SK-N-SH (cell line): Measurements from ENCODE around the gene MVB12B. TPM values are rescaled to one million over a fixed set of nuclear protein-coding genes. Genes with fewer than 3 reads are reported as not detected.

Experiments
- CTCF ChIA-PET: fragments of 300-600, 350-600 bp; formaldehyde crosslinking; extraction: SDS; loops from one replicate; lab custom pipeline; 2021; lab: Yijun Ruan, JAX
- POLR2A ChIA-PET: fragments of 350-600 bp; sonication (Branson Sonifier 250); formaldehyde crosslinking; extraction: SDS; loops from one replicate; lab custom pipeline; 2020; ENCODE audit warnings: antibody characterized with exemption, inconsistent platforms; lab: Yijun Ruan, JAX
- DNase-seq: peaks from one replicate; pipeline ENCODE4 v3.0.0; 2012
- H2AFZ ChIP-seq: fragments of 200-600 bp; sonication (generic); 2 replicates; pipeline ENCODE4 v1.8.1; 2016; ENCODE audit warnings: antibody characterized with exemption, mild to moderate bottlenecking, low read depth
- H3F3A ChIP-seq: fragments of 200-600 bp; sonication (generic); replicated peaks from 2 replicates; pipeline ENCODE3; 2016; ENCODE audit warnings: antibody characterized with exemption, mild to moderate bottlenecking; ENCODE audit not compliant: insufficient read depth
- H3K27ac ChIP-seq, 2 experiments: fragments of 200-500 bp in 1 of 2; fragments of 200-600 bp in 1 of 2; sonication (Bioruptor generic) in 1 of 2; sonication (generic), shearing (Covaris generic) in 1 of 2; 2 replicates each; pipeline versions ENCODE4 v1.5.1 to v1.6.1; 2014 to 2016; ENCODE audit warnings: low read depth in 2 of 2, inconsistent platforms in 1 of 2, low read length in 1 of 2, mild to moderate bottlenecking in 1 of 2, mixed read lengths in 1 of 2
- H3K27me3 ChIP-seq: fragments of 200-600 bp; sonication (generic), shearing (Covaris generic); 2 replicates; pipeline ENCODE4 v1.6.1; 2016; ENCODE audit warnings: mixed run types; ENCODE audit not compliant: insufficient read depth
- H3K36me3 ChIP-seq, 2 experiments: fragments of 200-500 bp in 1 of 2; fragments of 200-600 bp in 1 of 2; sonication (Bioruptor generic) in 1 of 2; sonication (generic) in 1 of 2; replicated peaks in 1 of 2; 2 replicates each; pipeline versions ENCODE3 to v1.5.1; 2014 to 2016; ENCODE audit warnings: low read length in 1 of 2, mild to moderate bottlenecking in 1 of 2; ENCODE audit not compliant: insufficient read depth in 2 of 2, control insufficient read depth in 1 of 2
- H3K4me1 ChIP-seq, 2 experiments: fragments of 200-500 bp in 1 of 2; fragments of 200-600 bp in 1 of 2; sonication (Bioruptor generic) in 1 of 2; sonication (generic), shearing (Covaris generic) in 1 of 2; 2 replicates each; pipeline versions ENCODE4 v1.5.1 to v1.6.1; 2014 to 2016; ENCODE audit warnings: low read depth in 1 of 2, low read length in 1 of 2, mixed run types in 1 of 2; ENCODE audit not compliant: insufficient read depth in 2 of 2, control insufficient read depth in 1 of 2
- H3K4me2 ChIP-seq: fragments of 200-600 bp; sonication (generic), shearing (Covaris generic); 2 replicates; pipeline ENCODE4 v1.6.1; 2017; ENCODE audit warnings: mixed run types
- H3K4me3 ChIP-seq, 2 experiments: fragments of 200-500 bp in 1 of 2; fragments of 200-600 bp in 1 of 2; sonication (Bioruptor generic) in 1 of 2; sonication (generic), shearing (Covaris generic) in 1 of 2; 2 replicates each; pipeline versions ENCODE4 v1.5.1 to v1.8.1; 2014 to 2016; ENCODE audit warnings: low read depth in 2 of 2, inconsistent platforms in 1 of 2, low read length in 1 of 2, mild to moderate bottlenecking in 1 of 2, mixed read lengths in 1 of 2, moderate library complexity in 1 of 2
- H3K79me2 ChIP-seq: fragments of 200-600 bp; sonication (generic); 2 replicates; pipeline ENCODE4 v1.8.1; 2017; ENCODE audit warnings: mild to moderate bottlenecking; ENCODE audit not compliant: insufficient read depth
- H3K9ac ChIP-seq: fragments of 200-600 bp; sonication (generic); 2 replicates; pipeline ENCODE4 v1.6.1; 2017; ENCODE audit warnings: mixed run types
- H3K9me2 ChIP-seq: fragments of 200-600 bp; sonication (generic); 2 replicates; pipeline ENCODE4 v1.6.1; 2017; ENCODE audit warnings: mixed run types
- H3K9me3 ChIP-seq: fragments of 200-600 bp; sonication (generic); 2 replicates; pipeline ENCODE4 v1.6.1; 2017; ENCODE audit warnings: mixed run types, mild to moderate bottlenecking, moderate library complexity
- H4K20me1 ChIP-seq: fragments of 200-600 bp; sonication (generic); 2 replicates; pipeline ENCODE4 v1.6.1; 2017; ENCODE audit warnings: mild to moderate bottlenecking, mixed run types; ENCODE audit not compliant: insufficient read depth
- CHD2 ChIP-seq: fragments of 150-350 bp; IDR thresholded peaks from 2 replicates; pipeline ENCODE4 v1.6.1; 2018; ENCODE audit warnings: low read length; ENCODE audit not compliant: partially characterized antibody
- EP300 ChIP-seq, 2 experiments: IDR thresholded peaks; 2 replicates each; pipeline versions ENCODE4 v1.4.0 to v1.6.1; 2012; ENCODE audit warnings: borderline replicate concordance in 1 of 2, low read depth in 1 of 2, low read length in 1 of 2
- EZH2phosphoT487 ChIP-seq: fragments of 200-600 bp; sonication (generic); IDR thresholded peaks from 2 replicates; pipeline ENCODE4 v1.6.1; 2017; ENCODE audit warnings: low read depth, mixed run types, mild to moderate bottlenecking, antibody characterized with exemption, moderate library complexity, borderline replicate concordance
- FOXM1 ChIP-seq: IDR thresholded peaks from 2 replicates; pipeline ENCODE4 v1.4.0; 2012; ENCODE audit warnings: low read depth, mild to moderate bottlenecking
- GABPA ChIP-seq: IDR thresholded peaks from 2 replicates; pipeline ENCODE4 v1.4.0; 2012; ENCODE audit warnings: low read depth, mild to moderate bottlenecking
- NFIC ChIP-seq: IDR thresholded peaks from 2 replicates; pipeline ENCODE4 v1.4.0; 2012; ENCODE audit warnings: borderline replicate concordance
- NRF1 ChIP-seq: IDR thresholded peaks from 2 replicates; pipeline ENCODE4 v1.6.1; 2012; ENCODE audit warnings: low read depth, mild to moderate bottlenecking, low read length
- POLR2AphosphoS5 ChIP-seq: IDR thresholded peaks from 2 replicates; pipeline ENCODE4 v1.6.1; 2012; ENCODE audit warnings: low read depth, low read length
- RFX5 ChIP-seq: IDR thresholded peaks from 2 replicates; pipeline ENCODE4 v1.6.1; 2012; ENCODE audit warnings: mild to moderate bottlenecking, improper control_type of control experiment, low read length
- RXRA ChIP-seq: IDR thresholded peaks from 2 replicates; pipeline ENCODE4 v1.4.0; 2012; ENCODE audit warnings: low read depth, mild to moderate bottlenecking, borderline replicate concordance
- SIN3A ChIP-seq: IDR thresholded peaks from 2 replicates; pipeline ENCODE4 v1.6.1; 2012; ENCODE audit warnings: low read depth, mild to moderate bottlenecking, low read length, moderate library complexity, borderline replicate concordance
- TEAD4 ChIP-seq: IDR thresholded peaks from 2 replicates; pipeline ENCODE4 v1.4.0; 2012; ENCODE audit warnings: mild to moderate bottlenecking, borderline replicate concordance; ENCODE audit not compliant: insufficient read depth
- WGBS: methylation state at CpG from one replicate; pipeline ENCODE4 v1.1.6; 2017; ENCODE audit warnings: low lambda C conversion rate; 5-methylcytosine and 5-hydroxymethylcytosine counted together
- polyA plus RNA-seq, 3 experiments: library from polyadenylated mRNA; depleted of rRNA; stranded (reverse); fragments of >200 nt; gene quantifications; 2 replicates each; pipeline ENCODE4 v1.2.3, GENCODE V29; 2012
- TF ChIP-seq, protein P1 (sequence below): fragments of 150-350 bp; IDR thresholded peaks from 2 replicates; pipeline ENCODE4 v1.6.1; 2016; ENCODE audit warnings: mild to moderate bottlenecking, low read depth, low read length
- TF ChIP-seq, protein P2 (sequence below): IDR thresholded peaks from 2 replicates; pipeline ENCODE4 v1.4.0; 2012; ENCODE audit warnings: low read depth, borderline replicate concordance
- TF ChIP-seq, protein P3 (sequence below): fragments of 150-350 bp; IDR thresholded peaks from 2 replicates; pipeline ENCODE4 v1.6.1; 2017; ENCODE audit warnings: antibody characterized with exemption, low read length, low read depth, borderline replicate concordance
- TF ChIP-seq, protein P4 (sequence below): IDR thresholded peaks from 2 replicates; pipeline ENCODE4 v1.4.0; 2012; ENCODE audit warnings: low read depth

MVB12B gene
- polyA plus RNA-seq, 1 of the 3 experiments (the other 2 are of a cell fraction), result 5.1 TPM

GRCh38 chr9:126496781-126497659 lies 170.4 kb downstream of the MVB12B start:
- WGBS, result 86% methylated on average over 7 of the region's 15 CpGs
- POLR2A ChIA-PET, result interaction anchor here (1.2 kb wide), 1 partner anchor 13 kb away, joined by 3 read pairs; no protein-coding TSS in a partner anchor
- CTCF ChIA-PET, result interaction anchor here (0.7 to 16.1 kb wide), 6 partner anchors 8 to 1089 kb away, joined by 3 to 739 read pairs (median 50); no protein-coding TSS in a partner anchor

DNA sequence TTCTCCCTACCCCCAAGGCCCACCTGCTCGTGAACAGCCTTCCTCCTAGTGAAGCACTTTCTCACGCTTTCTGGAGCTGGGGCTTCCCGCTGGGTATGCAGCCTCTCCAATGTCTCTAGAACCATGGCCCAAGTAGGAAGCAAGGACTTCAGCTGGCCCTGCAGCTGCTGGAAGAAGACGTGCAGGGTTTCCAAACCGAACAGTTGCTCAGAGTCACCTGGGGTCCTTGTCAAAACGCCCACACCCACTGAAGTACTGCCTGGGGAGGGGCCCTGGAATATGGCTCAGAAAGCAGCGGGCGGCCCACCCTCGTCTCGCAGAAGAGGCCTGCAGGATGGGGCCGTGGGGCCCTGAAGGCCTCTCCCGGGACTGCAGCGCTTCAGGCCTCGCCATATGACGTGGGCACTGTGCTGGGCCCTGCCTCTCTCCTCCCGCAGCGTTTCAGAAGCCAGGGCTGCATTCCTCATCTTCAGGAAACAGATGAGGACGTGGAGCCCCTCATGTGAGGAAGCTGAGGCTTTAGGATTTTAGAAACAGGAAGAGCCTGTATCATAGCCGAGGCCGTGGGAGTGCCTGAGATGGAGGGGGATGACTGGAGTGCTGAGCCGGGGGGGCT lies 171.1 kb downstream of the MVB12B start:
- H3F3A ChIP-seq, result no peaks in the 10 kb centered on the region
- ChIA-PET POLR2A (interaction anchor here (1.2 kb wide), 1 partner anchor 12 kb away, joined by 3 read pairs; no protein-coding TSS in a partner anchor), CTCF (interaction anchor here (0.6 to 16.1 kb wide), 14 partner anchors 7 to 1090 kb away, joined by 3 to 739 read pairs (median 9); no protein-coding TSS in a partner anchor)
- H4K20me1 ChIP-seq, result 0 out of 2 replicates have a peak, but pooled peaks cover 3% of the 10 kb centered on the region
- H3K27ac ChIP-seq, result no peak overlapping the region
- H3K4me1 ChIP-seq, result peaks cover 0 to 24% of the 10 kb centered on the region in 2 experiments; a peak in 1 of 4 replicates
- no peaks in the 10 kb centered on the region for H3K9me3 ChIP-seq
- no peak for DNase-seq
- no peaks in the 10 kb centered on the region for H3K27me3 ChIP-seq
- no peak overlapping the region for H2AFZ ChIP-seq
- H3K9ac ChIP-seq, result no peak overlapping the region
- no peaks in the 10 kb centered on the region for H3K9me2 ChIP-seq
- H3K36me3 ChIP-seq, result no peaks in the 10 kb centered on the region
- no peak overlapping the region for H3K4me3 ChIP-seq
- WGBS, result 93% methylated on average over 18 of the region's 21 CpGs
- TF ChIP-seq POLR2AphosphoS5 (no peak), EP300 (IDR thresholded peaks at IDR 0.05; ENCODE audit: borderline replicate concordance in 1 of 2, low read depth in 1 of 2, low read length in 1 of 2) (no peak), SIN3A (no peak), EZH2phosphoT487 (no peak), GABPA (no peak), NFIC (no peak)
- TF ChIP-seq, protein P1, sequence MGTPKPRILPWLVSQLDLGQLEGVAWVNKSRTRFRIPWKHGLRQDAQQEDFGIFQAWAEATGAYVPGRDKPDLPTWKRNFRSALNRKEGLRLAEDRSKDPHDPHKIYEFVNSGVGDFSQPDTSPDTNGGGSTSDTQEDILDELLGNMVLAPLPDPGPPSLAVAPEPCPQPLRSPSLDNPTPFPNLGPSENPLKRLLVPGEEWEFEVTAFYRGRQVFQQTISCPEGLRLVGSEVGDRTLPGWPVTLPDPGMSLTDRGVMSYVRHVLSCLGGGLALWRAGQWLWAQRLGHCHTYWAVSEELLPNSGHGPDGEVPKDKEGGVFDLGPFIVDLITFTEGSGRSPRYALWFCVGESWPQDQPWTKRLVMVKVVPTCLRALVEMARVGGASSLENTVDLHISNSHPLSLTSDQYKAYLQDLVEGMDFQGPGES, result no peak
- TF ChIP-seq, all 33 proteins: peak for 0
- no peaks in the 10 kb centered on the region for H3K79me2 ChIP-seq
- no peak overlapping the region for H3K4me2 ChIP-seq

More at GRCh38 chr9:126496781-126497659, 170.4 kb downstream of the MVB12B start:
- H3F3A ChIP-seq, result no peaks in the 10 kb centered on the region
- TF ChIP-seq FOXM1 (no peak), TEAD4 (no peak), RFX5 (no peak), CHD2 (no peak), EZH2phosphoT487 (no peak), NFIC (no peak), RXRA (no peak), NRF1 (no peak)
- TF ChIP-seq, protein P2, sequence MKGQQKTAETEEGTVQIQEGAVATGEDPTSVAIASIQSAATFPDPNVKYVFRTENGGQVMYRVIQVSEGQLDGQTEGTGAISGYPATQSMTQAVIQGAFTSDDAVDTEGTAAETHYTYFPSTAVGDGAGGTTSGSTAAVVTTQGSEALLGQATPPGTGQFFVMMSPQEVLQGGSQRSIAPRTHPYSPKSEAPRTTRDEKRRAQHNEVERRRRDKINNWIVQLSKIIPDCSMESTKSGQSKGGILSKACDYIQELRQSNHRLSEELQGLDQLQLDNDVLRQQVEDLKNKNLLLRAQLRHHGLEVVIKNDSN, result no peak
- TF ChIP-seq, protein P1, result no peak
- TF ChIP-seq, protein P3, sequence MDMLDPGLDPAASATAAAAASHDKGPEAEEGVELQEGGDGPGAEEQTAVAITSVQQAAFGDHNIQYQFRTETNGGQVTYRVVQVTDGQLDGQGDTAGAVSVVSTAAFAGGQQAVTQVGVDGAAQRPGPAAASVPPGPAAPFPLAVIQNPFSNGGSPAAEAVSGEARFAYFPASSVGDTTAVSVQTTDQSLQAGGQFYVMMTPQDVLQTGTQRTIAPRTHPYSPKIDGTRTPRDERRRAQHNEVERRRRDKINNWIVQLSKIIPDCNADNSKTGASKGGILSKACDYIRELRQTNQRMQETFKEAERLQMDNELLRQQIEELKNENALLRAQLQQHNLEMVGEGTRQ, result no peak
- TF ChIP-seq, protein P4, sequence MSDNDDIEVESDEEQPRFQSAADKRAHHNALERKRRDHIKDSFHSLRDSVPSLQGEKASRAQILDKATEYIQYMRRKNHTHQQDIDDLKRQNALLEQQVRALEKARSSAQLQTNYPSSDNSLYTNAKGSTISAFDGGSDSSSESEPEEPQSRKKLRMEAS, result no peak
- TF ChIP-seq, all 33 proteins: peak for 0
- no peaks in the 10 kb centered on the region for H3K36me3 ChIP-seq
- no peaks in the 10 kb centered on the region for H3K27me3 ChIP-seq
- H3K4me2 ChIP-seq, result no peak overlapping the region
- no peak overlapping the region for H3K4me3 ChIP-seq
- H2AFZ ChIP-seq, result no peak overlapping the region
- H3K9me3 ChIP-seq, result no peaks in the 10 kb centered on the region
- H3K27ac ChIP-seq, result no peak overlapping the region
- no peak overlapping the region for H3K9ac ChIP-seq
- peaks cover 0 to 20% of the 10 kb centered on the region in 2 experiments; a peak in 1 of 4 replicates for H3K4me1 ChIP-seq
- H3K79me2 ChIP-seq, result no peaks in the 10 kb centered on the region
- H4K20me1 ChIP-seq, result 0 out of 2 replicates have a peak, but pooled peaks cover 3% of the 10 kb centered on the region
- H3K9me2 ChIP-seq, result no peaks in the 10 kb centered on the region
- DNase-seq, result no peak
